GM12864 (cell line): Measurements from ENCODE around the gene FAM216B.
"Not testable (repeated sequence)": the region's sequence is repeated elsewhere in the genome, so short reads cannot be mapped to it uniquely, and the experiment has no call there.

Experiments
- DNase-seq: peaks from one replicate; pipeline ENCODE4 v3.0.0-alpha.2; 2011; ENCODE audit warnings: low read depth
- H3K4me3 ChIP-seq: 2 replicates; pipeline ENCODE4 v1.5.1; 2011; ENCODE audit warnings: mild to moderate bottlenecking, low read depth, low read length, control low read depth
- CTCF ChIP-seq: IDR thresholded peaks from 2 replicates; pipeline ENCODE4 v1.5.1; 2011; ENCODE audit warnings: low read depth, mild to moderate bottlenecking, moderate library complexity, low read length, control low read depth, inconsistent platforms; ENCODE audit errors: missing control alignments

Gene FAM216B

GRCh38 chr13:42807866-42808265, 26.5 kb downstream of the FAM216B start:
- TF ChIP-seq CTCF = no peak
- H3K4me3 ChIP-seq = no peak overlapping the region
- DNase-seq = no peak

GRCh38 chr13:42808341-42808940, 27.1 kb downstream of the FAM216B start:
- H3K4me3 ChIP-seq = no peak overlapping the region
- TF ChIP-seq CTCF = no peak
- no peak for DNase-seq

- H3K4me3 ChIP-seq = no peak overlapping the region
- no peak for DNase-seq
- no peak for TF ChIP-seq CTCF
Measured at GRCh38 chr13:42812316-42812715, 30.9 kb downstream of the FAM216B start.

- no peak for TF ChIP-seq CTCF
- no peak for DNase-seq
- H3K4me3 ChIP-seq = no peak overlapping the region
Measured at GRCh38 chr13:42814868-42815267, 33.5 kb downstream of the FAM216B start.

- TF ChIP-seq CTCF = no peak
- no peak for DNase-seq
- no peak overlapping the region for H3K4me3 ChIP-seq
Measured at GRCh38 chr13:42815681-42816080, 34.3 kb downstream of the FAM216B start.

- DNase-seq = no peak
- TF ChIP-seq CTCF = peak; percentile 25
- no peak overlapping the region for H3K4me3 ChIP-seq
Measured at GRCh38 chr13:42816538-42816937, 35.2 kb downstream of the FAM216B start.

GRCh38 chr13:42819687-42820086, 38.3 kb downstream of the FAM216B start:
- H3K4me3 ChIP-seq, DNase-seq: not testable (repeated sequence)

- no peak overlapping the region for H3K4me3 ChIP-seq
- no peak for TF ChIP-seq CTCF
- no peak for DNase-seq
Measured at GRCh38 chr13:42820451-42820850, 39.1 kb downstream of the FAM216B start.
